WTC11 (cell line): ENCODE measurements around the gene NPB.

Experiments used
- TCF7 ChIP-seq: sonication (generic); formaldehyde crosslinking; IDR thresholded peaks from 2 replicates; pipeline ENCODE4 v1.8.0; 2022; ENCODE audit warnings: mild to moderate bottlenecking, low read depth, missing genetic modification reagents, moderate library complexity
- USF1 ChIP-seq: sonication (generic); formaldehyde crosslinking; IDR thresholded peaks from 2 replicates; pipeline ENCODE4 v1.8.0; 2022; ENCODE audit warnings: mild to moderate bottlenecking, missing genetic modification reagents
- ZNF416 ChIP-seq: fragments of 250-450 bp; sonication (Bioruptor Pico); IDR thresholded peaks from 2 replicates; pipeline ENCODE4 v1.9.0; 2021; ENCODE audit warnings: mild to moderate bottlenecking, inconsistent platforms

GRCh38 chr17:81884968-81885367, 17.1 kb upstream of the NPB start:
- no peak for TF ChIP-seq ZNF416
- TF ChIP-seq TCF7 (CRISPR knock-in tag): no peak
- no peak for TF ChIP-seq USF1 (CRISPR knock-in tag)
